ENCODE results near the gene SLC44A5.
"Not testable (repeated sequence)": the region's sequence is repeated elsewhere in the genome, so short reads cannot be mapped to it uniquely, and the experiment has no call there.

The SLC44A5 gene

DNA sequence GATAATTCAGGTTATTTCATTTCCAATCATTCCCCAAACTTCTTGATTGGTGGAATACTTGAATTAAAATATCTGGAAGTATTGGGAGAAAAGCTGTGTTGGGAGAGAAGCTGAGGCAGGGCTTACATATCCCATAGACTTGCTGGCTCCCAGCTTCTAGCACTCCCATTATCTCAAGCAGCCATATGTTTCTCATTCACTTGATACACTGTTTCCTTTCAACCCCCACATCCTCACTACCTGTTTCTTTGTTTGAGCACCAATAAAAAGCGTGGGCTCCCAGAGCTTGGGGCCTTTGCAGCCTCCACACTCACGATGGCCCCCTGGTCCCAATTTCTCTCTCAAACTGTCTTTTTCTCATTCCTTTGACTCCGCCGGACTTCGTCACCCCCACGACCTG, 256.6 kb downstream of the SLC44A5 start:
- not testable (repeated sequence) for DNase-seq

DNA sequence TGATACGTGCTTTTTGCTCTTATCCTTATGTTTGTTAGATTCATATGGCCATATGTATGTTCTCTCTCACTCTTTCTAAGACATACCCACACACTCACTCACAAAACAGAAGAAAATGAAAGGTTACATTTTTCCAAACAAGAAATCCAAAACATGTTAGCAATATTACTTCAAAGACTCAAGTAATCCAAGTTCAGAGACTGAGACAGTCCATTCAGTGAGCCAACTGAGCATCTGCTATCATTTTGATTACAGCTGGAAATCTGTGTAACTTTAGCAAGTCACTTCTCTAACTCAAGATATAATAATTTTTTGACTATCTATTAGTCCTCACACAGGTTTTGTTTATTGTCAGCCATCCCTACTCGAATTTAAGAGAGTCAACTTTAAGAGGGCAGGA, 257.9 kb downstream of the SLC44A5 start:
- DNase-seq, result no peak

DNA sequence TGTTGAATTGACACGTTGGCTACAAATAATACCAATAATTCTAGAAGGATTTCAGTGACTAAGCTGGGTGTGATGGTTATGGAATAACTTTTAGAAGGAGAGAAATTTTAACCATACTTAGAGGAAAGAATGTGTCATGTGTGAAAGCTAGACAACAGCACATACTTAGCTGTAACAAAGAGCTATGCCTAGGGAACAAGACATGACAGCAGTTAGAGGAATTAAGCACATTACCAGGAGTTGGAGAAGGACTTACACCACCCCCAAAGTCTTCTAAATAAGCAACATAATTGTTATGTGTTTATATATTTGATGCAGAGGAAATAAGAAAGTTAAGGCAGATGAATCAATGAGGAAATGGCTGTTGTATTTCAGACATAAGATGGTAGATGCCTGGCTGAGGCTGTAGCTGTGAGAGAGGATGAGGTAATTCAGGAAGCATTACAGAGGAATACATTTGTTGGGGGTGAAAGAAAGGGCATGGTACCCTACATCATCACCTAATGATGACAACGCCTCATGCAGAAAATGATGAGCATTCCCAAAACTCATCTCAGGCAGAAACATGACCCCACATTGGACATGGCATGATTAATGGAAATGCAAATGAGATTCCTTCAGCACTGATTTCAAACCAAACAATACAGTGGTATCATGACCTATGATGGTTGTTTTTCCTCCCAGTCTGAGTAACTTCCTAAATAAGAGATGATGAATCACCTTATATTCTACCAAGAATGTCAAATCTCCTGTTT, 265.2 kb downstream of the SLC44A5 start:
- no peak for DNase-seq

DNA sequence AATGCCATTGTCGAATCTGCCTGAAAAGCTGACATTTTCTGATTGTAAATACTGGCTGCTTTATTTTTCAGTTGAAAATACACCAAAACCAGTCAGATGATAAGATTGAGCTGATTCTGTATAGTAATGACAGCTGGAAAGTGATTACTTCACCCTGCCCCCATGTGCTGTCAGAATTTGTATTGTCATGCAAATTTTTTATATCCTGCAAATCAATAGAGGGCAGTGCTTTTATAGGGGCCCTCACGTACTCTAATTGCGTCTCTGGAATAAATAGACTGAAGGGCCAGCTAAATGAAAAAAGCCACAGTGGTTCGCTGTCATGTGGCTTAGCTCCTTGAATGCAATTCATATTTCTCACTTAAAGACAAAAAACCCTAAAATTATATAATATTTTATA, 268.1 kb downstream of the SLC44A5 start:
- DNase-seq, result no peak

DNA sequence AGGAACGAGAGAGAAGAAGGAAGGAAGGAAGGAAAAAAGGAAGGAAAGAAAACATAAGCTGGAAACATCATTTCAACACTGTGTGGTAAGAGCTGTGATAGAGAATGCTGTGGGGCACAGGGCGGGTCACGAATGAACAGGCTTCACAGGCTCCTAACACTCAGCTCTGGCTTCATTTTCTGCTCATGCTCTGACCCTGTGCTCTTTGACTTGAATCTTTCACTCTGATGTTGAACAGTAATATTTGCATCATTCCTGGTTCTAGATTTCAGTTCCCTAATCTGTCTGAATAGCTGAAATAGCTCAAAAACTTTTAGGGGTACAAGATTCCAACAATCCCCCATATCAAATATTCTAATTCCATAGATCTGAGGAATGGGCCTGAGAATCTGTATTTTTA, 269.4 kb downstream of the SLC44A5 start:
- no peak for DNase-seq

DNA sequence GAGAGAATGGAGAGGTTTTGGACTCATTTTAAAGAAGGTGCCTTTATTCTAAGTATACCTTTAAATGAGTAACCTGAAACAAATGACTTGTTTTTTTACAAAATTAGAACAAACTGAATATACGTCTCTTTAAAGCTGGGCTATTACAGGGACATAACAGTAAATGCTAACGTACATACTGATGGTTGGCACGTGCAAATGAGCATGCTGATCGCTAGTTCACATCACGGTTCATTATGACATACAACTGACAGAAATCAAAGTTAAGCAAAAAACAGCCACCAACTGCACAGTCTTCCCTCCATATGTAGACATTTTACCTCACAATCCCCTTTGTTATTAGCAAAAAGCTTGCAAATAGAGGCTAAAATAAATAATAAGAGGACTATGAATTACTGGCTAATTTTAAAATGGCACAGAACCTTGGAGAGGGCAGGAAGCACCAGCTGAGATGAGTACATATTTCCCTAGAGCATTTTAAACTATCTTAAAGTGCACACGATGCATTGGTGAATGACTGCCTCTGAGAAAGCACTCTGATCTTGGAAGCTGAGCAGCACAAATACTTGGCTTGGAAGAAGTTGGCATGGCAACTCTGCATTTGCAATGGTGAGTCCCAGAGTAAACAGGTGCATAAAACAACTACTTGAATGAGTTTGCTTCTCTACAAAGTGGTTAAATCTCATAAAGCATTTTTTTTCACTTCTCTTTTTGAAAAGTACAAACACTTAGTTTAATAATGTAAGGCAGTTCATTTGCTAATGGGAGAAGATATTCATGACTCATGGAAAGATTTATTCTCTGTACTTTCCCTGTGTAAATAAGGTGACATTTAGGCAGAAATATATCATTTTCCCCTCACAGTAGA, 272.1 kb downstream of the SLC44A5 start:
- DNase-seq, result no peak

DNA sequence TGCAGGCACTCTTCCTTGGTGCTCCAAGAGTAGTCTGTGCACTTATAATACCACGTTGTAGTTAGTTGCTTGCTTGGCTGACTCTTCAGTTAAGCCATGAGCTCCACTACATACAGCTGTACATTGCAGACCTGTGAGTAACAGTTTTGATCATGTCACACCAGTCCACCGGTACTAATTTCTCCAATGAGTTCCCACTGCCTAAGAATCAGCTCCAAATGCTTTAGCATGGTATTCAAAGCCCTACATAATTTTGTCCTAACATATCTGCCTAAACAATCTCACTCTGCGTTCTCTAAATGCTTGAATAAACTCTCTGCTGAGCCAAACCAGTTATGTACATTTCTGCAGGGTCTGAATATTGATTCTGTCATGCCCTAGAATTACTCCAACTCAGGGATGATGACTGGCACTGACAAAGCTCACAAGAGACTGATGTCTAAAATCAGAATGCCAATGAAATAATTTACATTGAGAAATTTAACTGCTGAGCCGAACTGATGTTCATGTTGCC, 276.0 kb downstream of the SLC44A5 start:
- DNase-seq, result no peak

DNA sequence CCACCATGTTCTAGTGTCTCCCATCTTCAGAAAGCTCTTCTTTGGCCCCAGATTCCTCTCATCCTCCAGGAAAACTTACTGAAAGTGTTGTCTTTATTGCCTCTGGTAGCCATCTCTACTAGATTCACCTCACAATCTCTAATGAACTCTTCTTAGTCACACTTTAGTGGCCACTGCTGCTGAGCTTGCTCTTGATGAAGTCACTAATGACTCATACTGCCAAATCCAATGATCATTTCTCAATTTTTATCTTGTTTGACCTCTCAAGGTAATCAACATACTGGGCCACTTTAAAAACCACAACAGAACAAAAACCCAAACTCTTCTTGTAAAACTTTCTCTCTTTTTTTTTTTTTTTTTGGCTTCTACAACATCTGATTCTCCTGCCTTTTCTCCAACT, 280.3 kb downstream of the SLC44A5 start:
- no peak for DNase-seq

DNA sequence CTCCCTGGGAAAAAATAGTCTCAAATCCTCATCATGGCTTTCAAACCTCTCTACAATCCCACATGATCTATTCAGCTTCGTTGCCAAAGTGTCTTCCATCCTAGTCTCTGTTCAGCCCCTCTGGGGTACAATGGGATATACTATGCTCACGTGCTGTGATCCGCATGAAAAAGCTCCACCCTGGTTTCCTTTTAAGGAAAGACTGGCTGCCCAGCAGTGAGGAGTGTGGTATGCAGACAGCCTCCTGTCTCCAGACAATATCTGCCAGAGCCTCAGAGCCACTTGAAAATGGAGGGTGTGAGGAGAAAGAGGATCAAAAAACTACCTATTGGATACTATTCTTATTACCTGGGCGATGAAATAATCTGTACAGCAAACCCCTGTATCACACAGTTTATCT, 282.2 kb downstream of the SLC44A5 start:
- DNase-seq, result no peak

DNA sequence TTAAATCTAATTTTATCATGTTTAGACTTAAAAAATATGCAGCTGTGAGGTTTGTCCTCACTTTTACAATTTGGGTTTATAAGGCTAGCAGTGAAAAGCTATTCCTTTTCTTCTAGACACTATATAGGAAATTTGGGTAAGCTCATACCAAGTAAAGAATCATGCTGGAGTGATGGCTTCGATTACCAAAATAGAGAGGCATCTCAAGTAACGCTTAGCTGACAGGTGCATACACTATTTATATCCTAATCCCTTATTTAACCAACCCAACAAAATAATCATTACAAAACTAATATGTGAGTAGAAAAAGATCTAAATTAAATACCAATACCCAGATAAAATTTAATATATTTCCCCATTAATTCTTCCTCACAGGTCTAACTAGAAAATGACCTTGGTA, 283.5 kb downstream of the SLC44A5 start:
- DNase-seq, result no peak

DNA sequence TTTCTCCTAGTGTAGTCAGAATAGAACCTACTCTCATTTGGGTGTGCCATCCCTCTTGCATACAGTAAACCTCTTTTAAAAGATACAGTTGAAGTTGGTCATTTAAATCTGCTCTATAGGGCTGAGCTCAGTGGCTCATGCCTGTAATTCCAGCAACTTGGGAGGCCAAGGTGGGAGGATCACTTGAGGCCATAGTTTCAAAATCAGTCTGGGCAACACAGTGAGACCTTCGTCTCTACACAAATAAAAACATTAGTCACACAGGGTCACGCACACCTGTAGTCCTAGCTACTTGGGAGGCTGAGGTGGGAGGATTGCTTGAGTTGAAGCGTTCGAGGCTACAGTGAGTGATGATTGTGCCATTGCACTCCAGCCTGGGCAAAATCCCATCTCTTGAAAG, 292.9 kb downstream of the SLC44A5 start:
- no peak for DNase-seq

DNA sequence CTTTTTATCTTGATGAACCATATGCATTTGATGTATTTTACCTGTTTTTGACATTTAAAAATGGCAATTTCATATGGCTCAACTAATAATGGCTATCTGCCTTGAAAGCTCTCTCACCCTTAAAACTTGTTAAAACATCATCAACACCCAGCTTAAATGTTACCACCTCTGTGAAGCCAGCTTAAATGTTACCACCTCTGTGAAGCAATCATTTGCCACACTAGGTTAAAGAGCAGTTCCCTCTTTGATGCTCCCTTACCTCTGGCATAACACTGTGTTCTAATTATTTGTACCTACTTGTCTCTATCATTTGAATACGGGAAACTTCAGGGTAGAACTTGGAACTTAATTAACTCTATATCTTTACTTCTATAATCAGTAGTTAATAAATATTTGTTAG, 294.7 kb downstream of the SLC44A5 start:
- DNase-seq, result no peak

DNA sequence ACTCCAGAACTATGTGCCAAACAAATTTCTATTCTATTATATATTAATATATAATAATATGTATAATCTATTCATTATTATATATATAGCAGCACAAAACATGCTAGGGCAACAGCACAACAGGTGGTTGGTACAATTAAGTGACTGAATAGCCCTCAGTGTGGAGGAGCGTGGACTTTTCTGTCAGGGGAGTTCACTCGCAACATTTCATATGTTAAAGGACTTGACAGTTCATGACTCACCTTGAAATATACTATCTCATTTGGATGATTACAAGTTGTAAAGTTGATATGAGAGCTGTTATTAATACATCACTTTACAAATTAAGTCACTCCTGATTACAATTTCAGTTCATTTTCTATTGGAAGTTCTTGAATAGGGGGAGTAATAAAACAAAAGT, 298.3 kb downstream of the SLC44A5 start:
- DNase-seq, result no peak

DNA sequence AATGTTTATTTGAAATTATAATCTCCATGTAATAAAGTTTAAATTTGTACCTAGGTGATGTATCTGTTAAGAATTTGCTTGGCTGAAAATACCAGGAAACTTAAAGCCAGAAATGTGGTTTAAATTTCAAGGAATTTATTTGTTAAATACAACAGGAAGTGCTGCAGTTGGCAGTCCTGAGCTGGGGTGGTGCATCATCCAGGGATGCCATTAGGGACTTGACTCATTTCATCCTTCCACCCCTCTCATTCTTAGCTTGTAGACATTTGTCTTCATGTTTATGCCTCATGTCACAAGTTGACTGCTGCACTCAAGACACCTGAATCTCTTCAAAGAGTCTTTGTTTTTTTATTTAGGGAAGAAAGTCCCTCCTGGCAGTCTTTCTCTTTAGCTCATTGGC, 300.8 kb downstream of the SLC44A5 start:
- no peak for DNase-seq

DNA sequence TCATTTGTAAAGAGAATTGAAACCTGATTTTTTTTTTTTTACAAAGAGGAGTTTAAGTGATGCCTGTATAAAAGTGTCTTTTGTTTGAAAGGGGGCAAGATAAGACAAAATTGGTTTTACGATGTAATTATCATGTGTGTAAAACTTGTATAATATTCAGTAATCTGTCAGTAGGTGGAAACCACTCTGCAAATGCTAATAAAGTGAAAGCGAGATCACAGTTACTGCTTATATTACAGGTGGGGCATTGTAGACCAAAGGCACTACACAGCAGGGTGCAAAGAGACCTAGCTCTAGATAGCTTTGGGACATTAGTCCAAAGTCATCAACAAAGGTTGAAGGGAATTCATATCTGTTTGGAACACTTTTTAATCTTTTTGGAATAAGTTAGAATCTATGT, 302.5 kb downstream of the SLC44A5 start:
- DNase-seq, result no peak

DNA sequence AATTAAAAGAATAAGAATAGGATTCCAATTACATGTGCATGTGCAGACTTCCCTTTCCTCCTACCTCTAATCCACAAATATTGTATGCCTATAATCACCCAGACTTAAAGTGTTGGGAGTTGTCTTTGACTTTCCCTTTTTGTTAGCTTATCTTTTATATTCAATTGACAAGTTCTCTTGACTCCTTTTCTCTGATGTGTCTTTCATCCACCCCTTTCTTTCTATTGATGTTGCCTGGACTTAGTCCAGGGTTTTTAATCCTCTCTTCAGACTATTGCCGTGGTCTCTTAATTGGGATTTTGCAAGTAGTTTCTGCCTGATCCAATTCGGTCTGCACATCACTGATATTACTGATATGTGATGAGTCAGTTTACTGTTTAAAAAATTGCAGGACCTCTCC, 305.9 kb downstream of the SLC44A5 start:
- no peak for DNase-seq

DNA sequence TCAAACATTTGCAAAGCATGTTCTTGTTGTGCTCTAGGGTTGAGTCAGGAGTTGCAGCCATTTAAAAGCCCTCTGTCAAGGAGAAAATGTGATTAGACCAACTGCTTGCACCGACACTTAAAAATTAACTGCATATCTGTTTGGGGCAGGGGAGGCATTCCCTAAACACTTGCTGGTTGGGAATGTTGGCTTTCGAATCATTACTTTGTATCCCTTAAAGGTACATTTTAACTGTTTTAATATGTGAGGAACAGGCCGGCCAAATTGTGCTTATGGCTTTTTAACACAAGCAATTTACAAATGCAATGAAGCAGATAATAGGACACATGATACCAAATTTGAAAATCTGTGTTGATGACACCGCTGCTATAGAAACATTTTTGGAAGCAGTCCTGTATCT, 317.6 kb downstream of the SLC44A5 start:
- DNase-seq, result no peak

DNA sequence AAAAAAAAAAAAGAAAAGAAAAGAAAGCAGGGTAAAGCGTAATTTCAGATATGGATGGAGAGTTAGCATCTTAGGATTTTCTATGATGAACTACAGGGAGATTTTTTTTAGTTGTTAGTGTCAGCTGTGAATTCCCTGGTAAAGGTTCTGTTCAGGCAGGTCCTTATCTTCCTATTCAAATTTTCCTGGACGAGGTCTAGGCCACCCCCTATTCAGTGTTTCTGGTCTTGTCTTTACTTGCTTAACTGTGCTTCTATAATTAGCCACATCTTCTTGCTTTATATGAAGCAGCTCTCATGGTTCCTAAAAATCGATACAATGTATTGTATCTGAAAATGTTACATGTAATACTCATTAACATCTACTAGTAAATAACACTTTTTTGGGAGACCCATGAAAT, 318.9 kb downstream of the SLC44A5 start:
- no peak for DNase-seq

DNA sequence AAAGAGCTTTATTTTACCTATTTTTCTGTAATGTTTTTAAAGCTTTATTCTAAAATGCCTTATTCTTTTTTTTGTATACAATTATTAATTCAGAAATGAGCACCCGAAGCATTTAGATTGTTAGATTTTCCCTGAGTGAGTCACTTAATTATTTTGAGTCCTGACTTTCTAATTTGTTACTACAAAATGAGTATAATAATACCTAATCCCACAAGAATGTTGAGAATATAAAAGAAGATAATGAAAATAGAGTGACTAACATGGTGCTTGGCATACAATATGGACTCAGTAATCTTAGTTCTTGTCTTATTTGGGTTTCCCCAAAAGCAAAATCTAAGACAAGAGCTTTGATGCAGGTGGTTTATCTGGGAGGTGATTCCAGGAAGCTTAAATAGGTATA, 334.5 kb downstream of the SLC44A5 start:
- no peak for DNase-seq

DNA sequence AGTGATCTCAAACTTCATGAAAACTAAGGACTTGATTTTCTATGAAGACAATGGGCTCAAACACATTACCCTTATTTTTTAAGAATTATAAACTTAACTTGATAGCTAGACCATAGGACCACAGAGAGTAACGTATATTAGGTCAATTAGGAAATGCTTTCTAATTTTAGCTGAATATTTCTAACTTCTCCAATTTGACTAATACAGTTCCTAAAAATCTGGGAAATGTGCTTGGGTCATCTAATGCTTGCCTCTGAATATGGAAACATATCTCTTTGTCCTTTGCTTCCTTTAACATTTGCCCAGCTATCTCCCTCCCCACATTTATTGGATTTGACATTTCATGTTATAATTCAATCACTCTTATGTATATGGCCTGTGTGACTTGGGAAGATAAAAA, 335.3 kb downstream of the SLC44A5 start:
- no peak for DNase-seq

DNA sequence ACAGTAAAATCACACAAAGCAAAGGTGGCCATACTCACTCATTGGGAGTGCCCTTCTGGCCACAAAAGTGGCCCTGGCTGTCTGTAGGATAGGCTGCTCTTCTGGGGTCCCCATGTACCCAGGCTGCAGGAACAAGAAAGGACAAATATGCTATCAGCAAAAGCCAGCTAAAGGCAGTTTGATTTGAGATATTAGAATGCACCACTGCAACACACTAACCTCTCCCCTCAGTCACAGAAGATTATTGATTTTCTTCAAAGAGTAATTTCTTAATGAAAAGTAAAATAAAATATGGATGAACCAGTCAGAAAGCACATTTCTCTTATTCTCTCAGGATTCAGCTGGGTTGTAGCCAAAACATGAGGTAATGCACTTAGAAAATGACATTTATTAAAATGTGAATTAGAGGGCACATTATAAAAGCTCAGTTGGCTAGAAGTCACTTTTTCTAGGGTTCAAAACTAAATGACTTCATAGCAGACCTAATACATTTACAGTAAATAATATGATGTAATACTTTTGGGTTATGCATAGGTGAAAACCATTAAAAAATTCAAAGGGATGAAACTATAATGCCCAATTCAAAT, 335.9 kb downstream of the SLC44A5 start:
- DNase-seq, result no peak

DNA sequence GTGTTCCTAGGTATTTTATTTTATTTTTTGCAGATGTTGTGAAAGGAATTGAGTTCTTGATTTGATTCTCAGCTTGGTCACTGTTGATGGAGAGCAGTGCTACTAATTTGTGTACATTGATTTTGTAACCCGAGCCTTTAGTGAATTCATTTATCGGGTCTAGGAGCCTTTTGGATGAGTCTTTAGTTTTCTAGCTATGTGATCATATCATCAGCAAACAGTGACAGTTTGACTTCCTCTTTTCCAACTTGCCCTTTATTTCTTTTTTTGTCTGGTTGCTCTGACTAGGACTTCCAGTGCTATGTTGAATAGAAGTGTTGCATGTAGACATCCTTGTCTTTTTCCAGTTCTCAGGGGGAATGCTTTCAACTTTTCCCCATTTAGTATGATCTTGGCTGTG, 337.8 kb downstream of the SLC44A5 start:
- DNase-seq, result peak; percentile 6

DNA sequence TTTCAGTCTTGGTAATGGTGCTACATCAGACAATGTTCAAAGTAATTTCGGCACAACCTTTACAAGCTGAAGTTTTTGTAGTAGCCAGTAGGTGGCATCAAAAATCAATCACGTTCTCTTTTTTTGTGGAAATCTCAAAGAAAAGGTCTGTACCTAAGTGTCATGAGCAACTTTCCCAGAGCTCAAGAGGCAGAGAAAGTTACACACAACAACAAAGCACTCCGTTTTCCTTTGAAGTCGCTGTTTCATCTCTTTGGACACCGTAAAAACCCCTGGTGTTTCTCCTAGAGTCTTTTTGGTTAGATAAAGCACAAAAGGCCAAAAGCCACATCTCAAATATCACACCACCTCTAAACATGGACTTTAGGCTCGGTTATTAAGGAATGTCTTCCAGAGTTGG, 345.1 kb downstream of the SLC44A5 start:
- peak; percentile 60 for DNase-seq

DNA sequence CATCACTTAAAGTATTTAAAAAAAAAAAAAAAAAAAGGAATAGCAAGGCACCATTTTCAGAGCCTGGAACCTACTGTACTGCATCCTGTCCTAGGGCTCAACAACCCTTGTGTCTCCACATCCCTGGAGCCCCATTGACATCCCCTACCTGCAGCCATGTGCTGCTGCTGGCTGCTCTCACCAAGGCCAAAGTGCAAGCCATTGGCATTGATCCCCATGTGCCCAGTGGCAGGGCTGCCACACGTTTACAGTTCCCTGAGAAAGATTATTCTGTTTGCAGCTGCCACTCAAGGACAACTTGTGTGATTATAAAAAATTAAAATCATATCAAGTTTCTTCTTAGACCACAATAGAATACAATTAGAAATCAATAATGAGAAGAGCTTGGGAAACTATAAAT, 346.8 kb downstream of the SLC44A5 start:
- no peak for DNase-seq
